GM19351 (cell line): ENCODE measurements around the gene ERBB4.
"Not testable (repeated sequence)": the region's sequence is repeated elsewhere in the genome, so short reads cannot be mapped to it uniquely, and the experiment has no call there.

ENCODE experiments used
- ATAC-seq: cut with Tn5 transposase; IDR thresholded peaks from one replicate; pipeline ENCODE4 v1.9.1; 2021; ENCODE audit warnings: mild to moderate bottlenecking, moderate library complexity; ENCODE audit not compliant: unreplicated experiment

Gene ERBB4

GRCh38 chr2:212157012-212157411, 381.6 kb downstream of the ERBB4 start:
- ATAC-seq: no peak

- no peak for ATAC-seq
Measured at GRCh38 chr2:212156088-212156487, 382.5 kb downstream of the ERBB4 start.

GRCh38 chr2:212154477-212154878, 384.1 kb downstream of the ERBB4 start:
- ATAC-seq: no peak

GRCh38 chr2:212153923-212154322, 384.7 kb downstream of the ERBB4 start:
- no peak for ATAC-seq

GRCh38 chr2:212147921-212148513, 390.6 kb downstream of the ERBB4 start:
- no peak for ATAC-seq

- no peak for ATAC-seq
Measured at GRCh38 chr2:212146416-212146815, 392.2 kb downstream of the ERBB4 start.

- no peak for ATAC-seq
Measured at GRCh38 chr2:212145121-212145520, 393.5 kb downstream of the ERBB4 start.

- ATAC-seq: no peak
Measured at GRCh38 chr2:212142631-212143030, 396.0 kb downstream of the ERBB4 start.

- ATAC-seq: peak; percentile 40
Measured at GRCh38 chr2:212141499-212141898, 397.1 kb downstream of the ERBB4 start.

GRCh38 chr2:212136216-212136795, 402.3 kb downstream of the ERBB4 start:
- ATAC-seq: no peak

- no peak for ATAC-seq
Measured at GRCh38 chr2:212135739-212136138, 402.9 kb downstream of the ERBB4 start.

GRCh38 chr2:212133337-212133736, 405.3 kb downstream of the ERBB4 start:
- no peak for ATAC-seq

GRCh38 chr2:212124598-212124997, 414.0 kb downstream of the ERBB4 start:
- ATAC-seq: no peak

- ATAC-seq: no peak
Measured at GRCh38 chr2:212119591-212119990, 419.0 kb downstream of the ERBB4 start.

- ATAC-seq: no peak
Measured at GRCh38 chr2:212117926-212118325, 420.7 kb downstream of the ERBB4 start.

- no peak for ATAC-seq
Measured at GRCh38 chr2:212114489-212114888, 424.1 kb downstream of the ERBB4 start.

GRCh38 chr2:212112401-212112800, 426.2 kb downstream of the ERBB4 start:
- ATAC-seq: no peak

GRCh38 chr2:212109792-212110680, 428.6 kb downstream of the ERBB4 start:
- ATAC-seq: no peak

GRCh38 chr2:212109217-212109616, 429.4 kb downstream of the ERBB4 start:
- ATAC-seq: no peak

GRCh38 chr2:212107989-212108388, 430.6 kb downstream of the ERBB4 start:
- no peak for ATAC-seq

- ATAC-seq: no peak
Measured at GRCh38 chr2:212107014-212107413, 431.6 kb downstream of the ERBB4 start.

GRCh38 chr2:212106536-212106935, 432.1 kb downstream of the ERBB4 start:
- not testable (repeated sequence) for ATAC-seq
